Right atrium auricular region (tissue), 2 donors: ENCODE results near the gene CRYBA4. TPM values are rescaled to one million over a fixed set of nuclear protein-coding genes. Genes with fewer than 3 reads are reported as not detected.

ENCODE experiments used
- DNase-seq: peaks from one replicate; pipeline ENCODE4 v3.0.0-alpha.2; 2019; ENCODE audit warnings: low spot score
- H3K27ac ChIP-seq, 2 donors: fragments of 200-600 bp; sonication (generic); 1 replicate in 1 of 2; 2 replicates in 1 of 2; pipeline ENCODE4 v1.5.1; 2016 to 2019
- H3K27me3 ChIP-seq, 2 donors: fragments of 200-600 bp; sonication (generic); one replicate each; pipeline versions ENCODE4 v1.5.1 to v1.6.0; 2017 to 2019
- H3K36me3 ChIP-seq: fragments of 200-600 bp; sonication (generic); one replicate; pipeline ENCODE4 v1.5.1; 2016
- H3K4me1 ChIP-seq, 2 donors: fragments of 200-600 bp; sonication (generic); one replicate each; pipeline versions ENCODE4 v1.5.1 to v1.6.0; 2017 to 2019
- H3K4me3 ChIP-seq, 2 donors: fragments of 200-600 bp; sonication (generic); 1 replicate in 1 of 2; 2 replicates in 1 of 2; pipeline ENCODE4 v1.5.1; 2017 to 2019; ENCODE audit warnings: mild to moderate bottlenecking in 1 of 2, moderate library complexity in 1 of 2
- H3K9me3 ChIP-seq, 2 donors: fragments of 200-600 bp; sonication (generic); one replicate each; pipeline ENCODE4 v1.5.1; 2019
- CTCF ChIP-seq, 2 donors: fragments of 200-600 bp; sonication (generic); IDR thresholded peaks; one replicate each; pipeline ENCODE4 v1.5.1; 2019; ENCODE audit warnings: antibody characterized with exemption in 2 of 2
- total RNA-seq, 2 donors: library from RNA; depleted of rRNA; stranded (reverse); fragments of >200 nt; gene quantifications; one replicate each; pipeline ENCODE4 v1.1.0, GENCODE V29; 2016

The CRYBA4 gene
- total RNA-seq, 2 donors from 2014 or later = not detected

GRCh38 chr22:26619510-26619909 is 2.3 kb upstream of the CRYBA4 start:
- no peaks in the 10 kb centered on the region for H3K27me3 ChIP-seq
- DNase-seq = no peak

GRCh38 chr22:26620197-26620596 is 1.6 kb upstream of the CRYBA4 start:
- TF ChIP-seq CTCF (IDR thresholded peaks at IDR 0.05) = no peak
- H3K4me3 ChIP-seq = no peak overlapping the region
- no peak overlapping the region for H3K27ac ChIP-seq
- H3K4me1 ChIP-seq = peaks cover 0 to 8% of the 10 kb centered on the region in 2 donors
- H3K36me3 ChIP-seq = no peaks in the 10 kb centered on the region
- no peak for DNase-seq
- no peaks in the 10 kb centered on the region for H3K9me3 ChIP-seq
- no peaks in the 10 kb centered on the region for H3K27me3 ChIP-seq

More at GRCh38 chr22:26619510-26619909, 2.3 kb upstream of the CRYBA4 start:
- H3K4me3 ChIP-seq = no peak overlapping the region
- H3K9me3 ChIP-seq = no peaks in the 10 kb centered on the region
- no peaks in the 10 kb centered on the region for H3K36me3 ChIP-seq
- no peak for TF ChIP-seq CTCF (IDR thresholded peaks at IDR 0.05)
- H3K27ac ChIP-seq = no peak overlapping the region
- H3K4me1 ChIP-seq = peaks cover 0 to 8% of the 10 kb centered on the region in 2 donors

- no peak overlapping the region for H3K4me3 ChIP-seq
- no peak for DNase-seq
- TF ChIP-seq CTCF (IDR thresholded peaks at IDR 0.05) = no peak
- H3K27ac ChIP-seq = no peak overlapping the region
- H3K36me3 ChIP-seq = no peaks in the 10 kb centered on the region
- peaks cover 0 to 6% of the 10 kb centered on the region in 2 donors for H3K4me1 ChIP-seq
- H3K9me3 ChIP-seq = no peaks in the 10 kb centered on the region
- no peaks in the 10 kb centered on the region for H3K27me3 ChIP-seq
These were observed 2.2 kb downstream of the CRYBA4 start for GRCh38 chr22:26623984-26624383.

- Histone ChIP-seq H3K4me3 (no peak overlapping the region), H3K4me1 (peaks cover 0 to 4% of the 10 kb centered on the region in 2 donors), H3K9me3 (no peaks in the 10 kb centered on the region), H3K27me3 (no peaks in the 10 kb centered on the region), H3K27ac (no peak overlapping the region), H3K36me3 (no peaks in the 10 kb centered on the region)
- TF ChIP-seq CTCF (IDR thresholded peaks at IDR 0.05) = no peak
- DNase-seq = no peak
These were observed 3.0 kb downstream of the CRYBA4 start for GRCh38 chr22:26624803-26625202.

- TF ChIP-seq CTCF (IDR thresholded peaks at IDR 0.05) = no peak
- Histone ChIP-seq H3K27ac (no peak overlapping the region), H3K4me3 (no peak overlapping the region), H3K27me3 (no peaks in the 10 kb centered on the region), H3K4me1 (peaks cover 0 to 4% of the 10 kb centered on the region in 2 donors), H3K36me3 (no peaks in the 10 kb centered on the region), H3K9me3 (no peaks in the 10 kb centered on the region)
- no peak for DNase-seq
These were observed 8.4 kb downstream of the CRYBA4 start for GRCh38 chr22:26629988-26630761.

GRCh38 chr22:26631282-26631681 is 9.5 kb downstream of the CRYBA4 start:
- Histone ChIP-seq H3K9me3 (no peaks in the 10 kb centered on the region), H3K27me3 (no peaks in the 10 kb centered on the region), H3K4me3 (no peak overlapping the region), H3K27ac (no peak overlapping the region), H3K36me3 (no peaks in the 10 kb centered on the region), H3K4me1 (peaks cover 0 to 4% of the 10 kb centered on the region in 2 donors)
- no peak for TF ChIP-seq CTCF (IDR thresholded peaks at IDR 0.05)
- no peak for DNase-seq
